DOHH2 (cell line): ENCODE data around the gene TP53AIP1.

Experiments
- H3F3A ChIP-seq: fragments of 200-600 bp; sonication (generic), shearing (Covaris generic); 2 replicates; pipeline ENCODE4 v1.6.0; 2016; ENCODE audit warnings: antibody characterized with exemption, mild to moderate bottlenecking; ENCODE audit not compliant: control insufficient read depth, insufficient read depth
- H3K27ac ChIP-seq: fragments of 200-600 bp; sonication (generic); 2 replicates; pipeline ENCODE4 v1.5.1; 2014; ENCODE audit warnings: low read depth, mild to moderate bottlenecking, low read length, moderate library complexity
- H3K27me3 ChIP-seq: fragments of 200-600 bp; sonication (generic); 2 replicates; pipeline ENCODE4 v1.6.1; 2014; ENCODE audit warnings: mild to moderate bottlenecking, low read length, mixed read lengths; ENCODE audit not compliant: control insufficient read depth
- H3K36me3 ChIP-seq: fragments of 200-600 bp; sonication (generic); 2 replicates; pipeline ENCODE4 v1.6.1; 2014; ENCODE audit warnings: mild to moderate bottlenecking, low read length, moderate library complexity, mixed read lengths; ENCODE audit not compliant: control insufficient read depth
- H3K4me1 ChIP-seq: fragments of 200-600 bp; sonication (generic); 2 replicates; pipeline ENCODE4 v1.6.1; 2014; ENCODE audit warnings: mild to moderate bottlenecking, low read length, mixed read lengths; ENCODE audit not compliant: control insufficient read depth
- H3K4me2 ChIP-seq: fragments of 200-600 bp; sonication (generic); 2 replicates; pipeline ENCODE4 v1.6.0; 2014; ENCODE audit warnings: mild to moderate bottlenecking, low read length, moderate library complexity
- H3K4me3 ChIP-seq: fragments of 200-600 bp; sonication (generic); 2 replicates; pipeline ENCODE4 v1.5.1; 2014; ENCODE audit warnings: mild to moderate bottlenecking, low read length, mixed read lengths
- H3K79me2 ChIP-seq: fragments of 200-600 bp; sonication (generic); 2 replicates; pipeline ENCODE4 v1.6.1; 2014; ENCODE audit warnings: mild to moderate bottlenecking, low read length, mixed read lengths; ENCODE audit not compliant: control insufficient read depth
- H3K9me2 ChIP-seq: fragments of 200-600 bp; sonication (generic); replicated peaks from 2 replicates; pipeline ENCODE4 v1.6.1; 2014; ENCODE audit warnings: mild to moderate bottlenecking, low read length, mixed read lengths; ENCODE audit not compliant: control insufficient read depth
- H3K9me3 ChIP-seq: fragments of 200-600 bp; sonication (generic); 2 replicates; pipeline ENCODE4 v1.6.1; 2014; ENCODE audit warnings: antibody characterized with exemption, low read length, mixed read lengths; ENCODE audit not compliant: control insufficient read depth, insufficient read depth
- H4K20me1 ChIP-seq: fragments of 200-600 bp; sonication (generic); 2 replicates; pipeline ENCODE4 v1.6.0; 2014; ENCODE audit warnings: low read depth, mild to moderate bottlenecking, antibody characterized with exemption, low read length, moderate library complexity; ENCODE audit not compliant: control insufficient read depth, insufficient read depth
- CTCF ChIP-seq: fragments of 200-600 bp; sonication (generic); IDR thresholded peaks from one replicate; pipeline ENCODE4 v1.5.1; 2014; ENCODE audit warnings: antibody characterized with exemption, mild to moderate bottlenecking, low read depth, low read length; ENCODE audit not compliant: poor library complexity, severe bottlenecking
- EZH2phosphoT487 ChIP-seq: fragments of 200-600 bp; sonication (generic); IDR thresholded peaks from 2 replicates; pipeline ENCODE4 v1.6.1; 2017; ENCODE audit warnings: borderline replicate concordance, mild to moderate bottlenecking, antibody characterized with exemption, low read length, moderate library complexity, mixed read lengths

TP53AIP1 gene

DNA sequence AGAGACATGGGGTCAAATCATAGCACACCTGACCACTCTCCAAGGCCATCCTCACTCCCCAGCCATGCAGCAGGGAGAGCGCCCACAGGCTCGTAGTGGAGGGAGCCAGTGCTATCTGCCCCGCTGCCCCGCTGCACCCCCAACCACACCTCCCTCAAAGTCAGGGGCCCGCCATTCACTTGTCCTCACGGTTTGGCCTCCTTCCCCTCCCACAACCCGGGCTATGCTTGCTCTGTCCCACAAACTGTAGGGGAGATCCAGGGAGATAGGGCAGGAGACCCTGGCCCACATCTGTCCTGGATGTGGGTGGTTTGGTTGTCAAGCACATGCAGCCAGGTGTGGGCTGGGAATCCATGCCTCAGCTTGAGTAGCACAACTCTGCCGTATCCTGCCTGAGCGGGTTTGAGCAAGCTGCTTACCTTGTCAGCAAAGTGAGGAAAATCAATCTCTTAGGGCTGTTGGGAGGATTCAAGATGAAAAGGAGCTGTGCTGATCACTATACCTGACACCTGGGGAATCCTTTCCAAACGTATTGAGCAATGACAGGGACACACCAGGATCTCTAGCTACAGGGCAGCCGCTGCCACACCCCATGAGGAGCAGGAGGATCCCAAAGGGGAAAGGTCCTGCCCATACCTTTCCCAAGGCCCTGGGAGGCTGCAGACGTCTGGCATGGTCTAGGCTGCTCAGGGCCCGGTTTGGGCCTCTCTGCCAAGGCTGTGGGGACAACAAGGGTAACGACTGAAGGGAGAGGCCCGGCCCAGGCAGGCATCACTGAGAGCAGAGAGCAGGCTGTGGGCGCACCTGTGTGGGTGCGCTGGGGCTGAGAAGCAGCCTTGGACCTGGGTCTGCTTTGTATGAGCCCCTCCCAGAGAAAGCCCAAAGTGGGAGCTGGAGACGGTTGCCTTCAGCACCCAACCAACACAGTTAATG, 28.2 kb downstream of the TP53AIP1 start:
- no peaks in the 10 kb centered on the region for H3K9me3 ChIP-seq
- no peaks in the 10 kb centered on the region for H3K4me1 ChIP-seq
- TF ChIP-seq CTCF: no peak
- TF ChIP-seq EZH2phosphoT487: no peak
- H3K9me2 ChIP-seq: no peaks in the 10 kb centered on the region
- H3K27ac ChIP-seq: no peak overlapping the region
- no peaks in the 10 kb centered on the region for H3F3A ChIP-seq
- no peaks in the 10 kb centered on the region for H4K20me1 ChIP-seq
- no peaks in the 10 kb centered on the region for H3K36me3 ChIP-seq
- no peaks in the 10 kb centered on the region for H3K79me2 ChIP-seq
- no peak overlapping the region for H3K4me2 ChIP-seq
- peaks cover 12% of the 10 kb centered on the region for H3K27me3 ChIP-seq
- H3K4me3 ChIP-seq: no peak overlapping the region

DNA sequence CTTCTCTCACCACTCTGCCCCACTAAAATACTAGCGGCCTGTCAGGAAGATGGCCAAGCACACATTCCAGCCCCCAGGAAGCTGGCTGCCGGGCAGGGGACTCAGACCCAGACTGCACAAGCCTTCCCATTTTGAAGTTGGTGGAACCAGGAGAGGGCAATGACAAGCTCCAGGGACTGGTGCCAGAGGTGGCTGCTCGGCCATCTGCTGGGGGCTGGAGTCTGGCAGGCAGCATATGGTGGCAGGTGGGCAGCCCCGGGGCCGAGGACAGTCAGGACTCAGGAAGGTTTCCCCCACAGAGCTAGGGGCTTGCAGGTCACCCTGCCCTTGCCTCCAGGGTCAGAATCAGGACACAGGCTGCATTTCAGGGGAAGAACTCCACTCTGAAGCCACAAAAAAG, 28.9 kb downstream of the TP53AIP1 start:
- Histone ChIP-seq H3K4me2 (no peak overlapping the region), H3K4me3 (no peak overlapping the region), H3K9me2 (no peaks in the 10 kb centered on the region), H3K9me3 (no peaks in the 10 kb centered on the region), H3K27me3 (peaks cover 19% of the 10 kb centered on the region), H4K20me1 (no peaks in the 10 kb centered on the region), H3K36me3 (no peaks in the 10 kb centered on the region), H3K27ac (no peak overlapping the region), H3K4me1 (no peaks in the 10 kb centered on the region), H3K79me2 (no peaks in the 10 kb centered on the region), H3F3A (no peaks in the 10 kb centered on the region)
- TF ChIP-seq CTCF: no peak

DNA sequence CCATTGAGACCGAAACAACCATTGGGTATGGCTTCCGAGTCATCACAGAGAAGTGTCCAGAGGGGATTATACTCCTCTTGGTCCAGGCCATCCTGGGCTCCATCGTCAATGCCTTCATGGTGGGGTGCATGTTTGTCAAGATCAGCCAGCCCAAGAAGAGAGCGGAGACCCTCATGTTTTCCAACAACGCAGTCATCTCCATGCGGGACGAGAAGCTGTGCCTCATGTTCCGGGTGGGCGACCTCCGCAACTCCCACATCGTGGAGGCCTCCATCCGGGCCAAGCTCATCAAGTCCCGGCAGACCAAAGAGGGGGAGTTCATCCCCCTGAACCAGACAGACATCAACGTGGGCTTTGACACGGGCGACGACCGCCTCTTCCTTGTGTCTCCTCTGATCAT, 31.0 kb downstream of the TP53AIP1 start:
- Histone ChIP-seq H3K36me3 (no peaks in the 10 kb centered on the region), H3K4me3 (no peak overlapping the region), H4K20me1 (no peaks in the 10 kb centered on the region), H3K4me2 (no peak overlapping the region), H3K27me3 (peaks cover 36% of the 10 kb centered on the region), H3K79me2 (no peaks in the 10 kb centered on the region), H3K4me1 (no peaks in the 10 kb centered on the region), H3F3A (no peaks in the 10 kb centered on the region), H3K9me2 (no peaks in the 10 kb centered on the region), H3K9me3 (no peaks in the 10 kb centered on the region), H3K27ac (no peak overlapping the region)
- TF ChIP-seq CTCF (no peak), EZH2phosphoT487 (no peak)
